Activated CD8-positive, alpha-beta memory T cell treated with anti-CD3 and anti-CD28 coated beads for 1 hour (primary cell): ENCODE measurements around the gene DPH1.

Experiments used
- DNase-seq, 2 donors: peaks; one replicate each; pipeline ENCODE4 v3.0.0-alpha.2; 2020; ENCODE audit warnings: low read depth in 1 of 2; ENCODE audit errors: extremely low read depth in 1 of 2

DPH1 gene

GRCh38 chr17:2025622-2026309 lies 4.2 kb upstream of the DPH1 start:
- no peak for DNase-seq

- no peak for DNase-seq
These were observed 2.3 kb upstream of the DPH1 start for GRCh38 chr17:2027528-2028233.

GRCh38 chr17:2028234-2028614 lies 1.7 kb upstream of the DPH1 start:
- no peak for DNase-seq

- no peak for DNase-seq
These were observed 1.2 kb upstream of the DPH1 start for GRCh38 chr17:2028737-2029136.

- DNase-seq = no peak
These were observed 818 bp downstream of the DPH1 start for GRCh38 chr17:2030779-2031163.

- DNase-seq = no peak
These were observed 3.2 kb downstream of the DPH1 start for GRCh38 chr17:2033153-2033552.

GRCh38 chr17:2034157-2034556 lies 4.2 kb downstream of the DPH1 start:
- no peak for DNase-seq

- DNase-seq = no peak
These were observed 5.0 kb downstream of the DPH1 start for GRCh38 chr17:2034806-2035540.

- DNase-seq = no peak
These were observed 5.9 kb downstream of the DPH1 start for GRCh38 chr17:2035541-2036488.

- DNase-seq = no peak
These were observed 7.2 kb downstream of the DPH1 start for GRCh38 chr17:2037155-2037554.

GRCh38 chr17:2040219-2040827 lies 10.4 kb downstream of the DPH1 start:
- DNase-seq = no peak

- DNase-seq = no peak
These were observed 11.1 kb downstream of the DPH1 start for GRCh38 chr17:2040942-2041560.

- DNase-seq = peak; percentile 90 to 98
These were observed 11.8 kb downstream of the DPH1 start, which contains the start of gene OVCA2 for GRCh38 chr17:2041561-2042389. Gene OVCA2, plus strand, starts transcription at chr17:2042022. Its CDS starts 26 bp downstream, at chr17:2042048.

- DNase-seq = no peak
These were observed 12.5 kb downstream of the DPH1 start for GRCh38 chr17:2042390-2042847.

GRCh38 chr17:2042933-2043332 lies 13.0 kb downstream of the DPH1 start:
- no peak for DNase-seq

- DNase-seq = no peak
These were observed 13.8 kb downstream of the DPH1 start for GRCh38 chr17:2043785-2044184.

GRCh38 chr17:2044263-2044894 lies 14.4 kb downstream of the DPH1 start:
- no peak for DNase-seq

- DNase-seq = no peak
These were observed 17.6 kb downstream of the DPH1 start for GRCh38 chr17:2047590-2047989.
